Measurements from ENCODE around the gene HDAC4. TPM values are rescaled to one million over a fixed set of nuclear protein-coding genes. Genes with fewer than 3 reads are reported as not detected.
"Not testable (repeated sequence)": the region's sequence is repeated elsewhere in the genome, so short reads cannot be mapped to it uniquely, and the experiment has no call there.

HDAC4 gene
- total RNA-seq, 1 experiment from 2014 or later = 5.6 TPM

DNA sequence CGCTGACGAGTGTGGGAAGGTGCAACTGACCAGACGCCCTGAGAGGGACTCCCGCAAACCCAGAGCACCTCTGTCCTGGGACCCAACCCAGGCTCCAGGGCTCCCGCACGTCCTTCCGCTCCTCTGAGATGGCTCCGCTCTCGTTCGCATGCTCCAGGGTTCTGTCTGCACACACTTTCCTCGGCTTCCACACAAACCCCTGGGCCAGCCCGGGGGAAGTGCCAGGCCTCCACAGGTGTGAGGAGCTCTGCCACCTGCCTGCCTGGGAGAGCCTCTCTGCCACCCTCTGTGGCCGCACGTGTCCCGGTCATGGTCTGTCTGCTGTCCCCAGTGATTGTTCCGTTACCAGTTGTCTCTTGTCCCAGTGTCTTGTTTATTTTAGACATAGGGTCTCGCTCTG lies 222.9 kb downstream of the HDAC4 start:
- no peak for DNase-seq (ENCODE audit: low read depth)
- in situ Hi-C loops (cut with HindIII; ENCODE audit: low pct_unique_long_range_greater_than_20kb, low sequenced_read_pairs) = no loop called here

DNA sequence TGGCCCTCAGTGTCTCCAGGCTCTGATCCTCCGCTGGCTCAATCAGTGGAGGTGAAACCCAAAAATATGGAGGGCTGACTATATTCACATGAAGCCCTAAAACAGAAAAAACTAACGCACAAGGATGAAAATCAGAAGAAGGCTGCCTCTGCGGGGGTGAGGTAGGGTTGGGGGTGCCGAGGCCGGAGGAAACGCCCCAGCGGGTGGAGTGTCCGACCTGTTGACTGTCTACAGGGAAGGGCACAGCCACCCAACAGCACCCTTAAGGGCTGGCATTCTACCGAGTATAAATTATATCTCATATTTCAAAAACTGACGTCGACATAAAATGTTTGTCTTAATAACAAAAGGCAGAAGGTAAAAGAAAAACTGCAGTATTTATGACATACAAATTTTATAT lies 223.5 kb downstream of the HDAC4 start:
- DNase-seq (ENCODE audit: low read depth) = no peak
- in situ Hi-C loops (cut with HindIII; ENCODE audit: low pct_unique_long_range_greater_than_20kb, low sequenced_read_pairs) = no loop called here

DNA sequence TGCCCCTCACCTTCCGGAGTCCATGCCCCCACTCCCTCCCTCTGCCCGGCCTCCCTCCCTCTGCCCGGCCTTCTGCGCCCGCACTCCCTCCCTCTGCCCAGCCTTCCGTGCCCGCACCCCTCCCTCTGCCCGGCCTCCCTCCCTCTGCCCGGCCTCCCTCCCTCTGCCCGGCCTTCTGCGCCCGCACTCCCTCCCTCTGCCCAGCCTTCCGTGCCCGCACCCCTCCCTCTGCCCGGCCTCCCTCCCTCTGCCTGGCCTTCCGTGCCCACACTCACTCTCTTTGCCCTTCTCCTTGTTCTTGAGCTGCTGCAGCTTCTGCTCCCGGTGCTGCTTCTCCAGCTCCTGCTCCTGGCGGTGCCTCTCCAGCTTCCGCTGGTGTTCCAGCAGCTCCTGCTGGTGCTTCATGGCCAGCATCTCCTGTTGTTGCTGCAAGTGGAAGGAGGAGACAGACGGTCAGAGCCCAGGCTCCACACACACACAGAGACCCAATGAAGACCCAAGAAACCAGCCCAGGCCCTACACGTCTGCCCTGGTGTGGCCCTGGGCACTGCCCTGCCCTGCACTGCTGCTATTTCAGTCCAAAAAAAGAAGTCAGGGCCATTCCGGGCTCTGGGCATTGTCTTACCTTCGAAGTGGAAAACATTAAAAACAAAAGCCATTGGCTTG lies 224.5 kb downstream of the HDAC4 start:
- DNase-seq (ENCODE audit: low read depth); in situ Hi-C loops (cut with HindIII; ENCODE audit: low pct_unique_long_range_greater_than_20kb, low sequenced_read_pairs): not testable (repeated sequence)

GRCh38 chr2:239175181-239175580 lies 225.6 kb downstream of the HDAC4 start:
- no peak for DNase-seq (ENCODE audit: low read depth)
- in situ Hi-C loops (cut with HindIII; ENCODE audit: low pct_unique_long_range_greater_than_20kb, low sequenced_read_pairs) = no loop called here

DNA sequence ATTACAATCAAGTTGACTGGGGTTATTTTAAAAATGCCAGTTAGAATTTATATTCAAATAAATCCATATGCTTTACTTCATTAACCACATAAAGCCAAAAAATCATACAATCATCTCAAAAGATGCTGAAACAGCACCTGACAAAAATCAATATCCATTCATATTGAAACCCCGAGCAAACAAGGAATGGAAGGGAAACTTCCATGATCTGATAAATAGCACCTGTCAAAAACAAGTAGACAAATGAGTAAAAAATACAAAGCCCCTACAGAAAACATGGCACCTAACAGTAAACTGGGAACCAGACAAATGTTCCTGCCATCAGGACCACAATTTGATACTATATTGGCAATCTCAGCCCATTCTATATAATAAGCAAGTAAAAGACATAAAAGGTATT lies 227.5 kb downstream of the HDAC4 start:
- DNase-seq (ENCODE audit: low read depth) = no peak
- in situ Hi-C loops (cut with HindIII; ENCODE audit: low pct_unique_long_range_greater_than_20kb, low sequenced_read_pairs) = no loop called here

- in situ Hi-C loops (cut with HindIII; ENCODE audit: low pct_unique_long_range_greater_than_20kb, low sequenced_read_pairs) = no loop called here
- DNase-seq (ENCODE audit: low read depth) = no peak
Measured at GRCh38 chr2:239171643-239172042, 229.2 kb downstream of the HDAC4 start.

GRCh38 chr2:239169311-239170048 lies 231.3 kb downstream of the HDAC4 start:
- in situ Hi-C loops (cut with HindIII; ENCODE audit: low pct_unique_long_range_greater_than_20kb, low sequenced_read_pairs) = no loop called here

DNA sequence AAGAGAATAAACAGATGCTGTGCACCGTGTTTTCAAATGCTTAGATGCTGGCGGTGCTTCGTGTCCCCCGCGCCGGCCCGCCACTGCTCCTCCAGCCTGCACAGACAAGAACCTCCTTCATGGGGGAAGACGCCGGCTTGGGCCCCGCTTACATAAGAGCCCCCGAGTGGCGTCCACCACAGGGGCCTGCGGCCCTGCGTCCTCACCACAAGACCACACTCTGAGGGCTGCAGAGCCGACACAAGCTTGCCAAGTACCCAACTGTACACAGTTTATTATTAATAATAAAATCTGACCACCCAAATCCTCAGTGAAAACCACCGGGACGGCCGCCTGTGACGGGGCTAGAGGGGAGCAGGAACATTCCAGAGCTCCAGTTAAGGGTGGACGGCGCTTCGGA lies 232.2 kb downstream of the HDAC4 start:
- in situ Hi-C loops (cut with HindIII; ENCODE audit: low pct_unique_long_range_greater_than_20kb, low sequenced_read_pairs) = no loop called here
- DNase-seq (ENCODE audit: low read depth) = no peak

More at GRCh38 chr2:239169311-239170048, 231.3 kb downstream of the HDAC4 start:
- no peak for DNase-seq (ENCODE audit: low read depth)

DNA sequence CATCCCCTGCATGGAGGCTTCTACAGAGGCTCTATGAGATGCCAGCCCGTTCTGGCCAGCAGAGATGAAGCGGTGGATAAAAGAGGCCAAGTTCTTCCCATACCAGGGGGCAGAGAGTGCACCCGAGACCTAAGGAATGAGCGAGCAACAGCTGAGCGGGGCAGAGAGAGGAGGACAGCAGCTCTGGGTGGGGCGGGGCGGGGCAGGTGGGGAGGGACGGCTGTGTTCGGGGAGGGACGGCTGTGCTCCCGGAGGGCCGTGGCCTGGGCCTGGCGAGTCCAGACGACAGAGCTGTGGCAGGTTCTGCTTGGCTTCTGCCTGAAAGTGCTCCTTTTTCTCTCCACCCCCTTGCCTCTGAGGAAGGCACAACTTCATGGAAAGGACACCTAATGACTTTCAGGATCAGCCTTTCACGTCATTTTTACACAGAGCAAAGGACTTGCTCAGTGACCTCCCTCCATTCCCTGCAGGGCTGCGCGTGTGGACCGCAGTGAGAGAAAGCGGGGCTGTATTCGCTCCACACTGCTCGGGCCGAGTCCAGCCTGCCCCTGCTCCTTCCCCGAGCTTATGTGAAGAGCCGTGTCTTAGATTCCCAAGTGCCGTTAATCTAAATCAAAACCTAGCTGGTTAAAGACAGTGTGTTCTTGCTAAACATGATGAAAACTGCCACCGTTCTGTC lies 232.9 kb downstream of the HDAC4 start:
- DNase-seq (ENCODE audit: low read depth) = no peak
- in situ Hi-C loops (cut with HindIII; ENCODE audit: low pct_unique_long_range_greater_than_20kb, low sequenced_read_pairs) = no loop called here

DNA sequence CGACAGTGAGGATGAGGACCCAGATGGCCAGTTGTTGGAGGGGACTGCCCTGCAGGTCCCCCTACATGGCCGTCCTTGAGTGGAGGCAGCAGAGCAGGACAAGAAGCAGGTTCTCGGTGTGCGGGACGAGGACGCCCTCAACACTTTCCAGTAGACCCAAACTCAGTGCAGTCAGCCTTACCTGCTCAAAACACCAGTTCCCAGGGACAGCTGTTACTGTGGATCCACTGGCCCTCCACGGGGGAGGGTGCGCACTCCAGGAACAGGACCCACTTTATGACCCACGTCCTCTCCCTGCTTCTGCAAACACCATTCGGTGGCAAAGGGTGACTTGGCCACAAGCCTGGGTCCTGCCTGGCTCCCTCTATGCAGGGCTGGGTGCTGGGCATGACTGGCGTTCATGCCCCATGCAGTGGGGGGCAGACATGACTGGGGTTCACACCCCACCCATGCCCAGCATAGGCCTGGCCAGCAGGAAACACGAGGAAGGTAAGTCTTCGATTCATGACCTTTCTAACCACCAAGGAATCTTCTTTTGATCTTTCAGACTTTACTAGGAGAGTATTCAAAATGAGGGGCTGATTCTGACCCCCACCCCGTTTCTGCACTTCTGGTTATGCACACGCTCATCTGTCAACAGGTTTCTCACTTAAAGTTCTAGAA lies 233.7 kb downstream of the HDAC4 start:
- in situ Hi-C loops (cut with HindIII; ENCODE audit: low pct_unique_long_range_greater_than_20kb, low sequenced_read_pairs) = no loop called here
- DNase-seq (ENCODE audit: low read depth) = no peak

GRCh38 chr2:239166201-239166834 lies 234.5 kb downstream of the HDAC4 start:
- DNase-seq (ENCODE audit: low read depth) = no peak
- in situ Hi-C loops (cut with HindIII; ENCODE audit: low pct_unique_long_range_greater_than_20kb, low sequenced_read_pairs) = no loop called here

DNA sequence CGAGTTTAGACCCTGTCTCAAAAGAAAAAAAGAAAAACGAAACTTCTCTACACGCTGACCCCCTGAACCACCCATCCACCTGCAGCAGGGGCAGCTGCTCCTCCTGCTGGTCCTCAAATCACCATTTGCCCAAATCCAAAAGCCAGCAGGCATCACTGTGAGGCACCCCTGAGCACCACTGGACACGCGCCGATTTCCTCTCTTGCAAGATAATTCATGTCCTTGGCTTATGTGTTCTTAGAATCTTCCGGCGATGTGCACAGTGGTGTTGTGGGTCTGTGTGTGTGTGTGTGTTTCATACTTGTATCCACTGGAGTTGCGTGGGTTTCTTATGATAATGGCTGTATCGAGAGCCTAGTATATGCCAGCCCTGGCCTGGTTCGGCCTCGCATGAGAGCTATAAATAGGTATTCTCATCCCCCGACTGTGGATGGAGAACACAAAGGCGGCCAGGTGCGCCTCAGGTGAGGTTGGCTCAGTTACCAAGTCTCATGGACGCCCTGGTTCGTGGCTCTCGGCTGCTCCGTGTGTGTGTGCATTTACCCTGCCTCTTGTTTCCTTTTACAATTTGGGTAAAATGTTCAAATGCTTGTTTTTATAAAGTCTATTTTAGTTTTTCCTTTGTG lies 235.5 kb downstream of the HDAC4 start:
- in situ Hi-C loops (cut with HindIII; ENCODE audit: low pct_unique_long_range_greater_than_20kb, low sequenced_read_pairs) = no loop called here
- no peak for DNase-seq (ENCODE audit: low read depth)

DNA sequence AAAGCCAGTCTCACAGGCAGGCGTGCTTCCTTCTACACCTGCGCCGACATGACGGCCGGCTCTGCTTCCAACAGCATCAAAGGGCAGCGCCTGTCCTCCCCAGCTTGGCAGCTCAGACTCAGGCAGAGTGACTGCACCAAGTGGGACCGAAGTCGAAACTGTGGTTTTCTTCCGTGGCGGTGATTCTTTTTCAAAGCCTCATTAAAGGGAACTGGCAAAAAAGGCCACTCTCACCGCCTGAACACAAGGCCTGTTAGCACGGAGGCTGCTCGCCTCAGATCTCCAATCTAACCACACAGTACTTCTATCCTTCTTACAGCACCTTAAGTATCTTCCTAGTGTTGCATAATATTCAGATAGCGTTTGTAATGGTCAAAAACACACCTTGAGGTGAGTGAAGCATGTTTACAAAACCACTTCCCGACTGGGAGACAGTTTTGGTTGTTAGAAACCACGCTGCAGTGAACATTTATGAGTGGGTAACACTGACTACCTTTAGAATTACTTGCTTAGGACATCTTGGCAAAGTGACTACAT lies 236.4 kb downstream of the HDAC4 start:
- in situ Hi-C loops (cut with HindIII; ENCODE audit: low pct_unique_long_range_greater_than_20kb, low sequenced_read_pairs) = no loop called here
- DNase-seq (ENCODE audit: low read depth) = no peak

- DNase-seq (ENCODE audit: low read depth) = no peak
- in situ Hi-C loops (cut with HindIII; ENCODE audit: low pct_unique_long_range_greater_than_20kb, low sequenced_read_pairs) = no loop called here
Measured at GRCh38 chr2:239163688-239164334, 237.0 kb downstream of the HDAC4 start.

GRCh38 chr2:239162976-239163687 lies 237.7 kb downstream of the HDAC4 start:
- no peak for DNase-seq (ENCODE audit: low read depth)
- in situ Hi-C loops (cut with HindIII; ENCODE audit: low pct_unique_long_range_greater_than_20kb, low sequenced_read_pairs) = no loop called here

GRCh38 chr2:239162141-239162821 lies 238.5 kb downstream of the HDAC4 start:
- in situ Hi-C loops (cut with HindIII; ENCODE audit: low pct_unique_long_range_greater_than_20kb, low sequenced_read_pairs) = no loop called here
- DNase-seq (ENCODE audit: low read depth) = no peak

Measured in Caki2 (cell line).